ENCODE data around the gene MERTK.
"Not testable (repeated sequence)": the region's sequence is repeated elsewhere in the genome, so short reads cannot be mapped to it uniquely, and the experiment has no call there.

Gene MERTK

GRCh38 chr2:111910609-111911277 lies 12.3 kb downstream of the MERTK start:
- DNase-seq (ENCODE audit: low spot score), result no peak

DNA sequence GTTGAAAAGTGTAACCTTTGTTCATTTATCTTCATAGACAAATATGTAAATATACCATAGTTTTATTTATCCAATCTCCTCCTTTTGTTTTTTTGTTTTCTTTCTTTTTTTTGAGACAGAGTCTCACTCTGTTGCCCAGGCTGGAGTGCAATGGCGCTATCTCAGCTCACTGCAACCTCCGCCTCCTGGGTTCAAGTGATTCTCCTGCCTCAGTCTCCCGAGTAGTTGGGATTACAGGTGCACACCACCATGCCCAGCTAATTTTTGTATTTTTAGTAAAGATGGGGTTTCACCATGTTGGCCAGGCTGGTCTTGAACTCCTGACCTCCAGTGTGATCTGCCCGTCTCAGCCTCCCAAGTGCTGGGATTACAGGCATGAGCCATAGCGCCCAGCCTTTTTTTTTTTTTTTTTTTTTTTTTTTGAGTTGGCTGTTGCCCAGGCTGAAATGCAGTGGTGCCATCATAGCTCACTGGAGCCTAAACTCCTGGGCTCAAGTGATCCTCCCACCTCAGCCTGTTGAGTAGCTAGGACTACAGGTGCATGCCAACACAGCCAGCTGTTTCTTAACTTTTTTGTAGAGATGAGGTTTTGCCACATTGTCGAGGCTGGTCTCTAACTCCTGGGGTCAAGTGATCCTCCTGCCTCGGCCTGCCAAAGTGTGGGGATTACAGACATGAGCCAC lies 13.0 kb downstream of the MERTK start:
- DNase-seq (ENCODE audit: low spot score), result not testable (repeated sequence)

DNA sequence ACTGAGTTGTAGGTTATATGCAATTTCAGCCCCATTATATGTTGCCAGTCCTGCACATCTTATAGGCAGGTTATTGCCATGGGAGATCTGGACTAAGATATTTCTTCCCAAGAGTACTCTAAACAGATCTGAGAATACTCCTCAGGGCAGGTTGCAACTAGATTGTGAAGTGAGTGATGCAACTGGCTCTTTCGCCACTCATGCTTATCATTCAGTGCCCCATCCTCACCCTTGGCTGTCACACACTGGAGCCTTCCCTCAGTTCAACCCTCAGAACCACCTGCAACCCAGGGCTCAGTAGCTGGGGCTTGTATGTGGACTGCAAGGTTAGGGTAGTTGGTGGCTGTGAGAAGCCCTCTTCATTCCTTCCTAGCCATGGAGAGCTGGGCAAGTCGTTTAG lies 14.1 kb downstream of the MERTK start:
- no peak for DNase-seq (ENCODE audit: low spot score)

DNA sequence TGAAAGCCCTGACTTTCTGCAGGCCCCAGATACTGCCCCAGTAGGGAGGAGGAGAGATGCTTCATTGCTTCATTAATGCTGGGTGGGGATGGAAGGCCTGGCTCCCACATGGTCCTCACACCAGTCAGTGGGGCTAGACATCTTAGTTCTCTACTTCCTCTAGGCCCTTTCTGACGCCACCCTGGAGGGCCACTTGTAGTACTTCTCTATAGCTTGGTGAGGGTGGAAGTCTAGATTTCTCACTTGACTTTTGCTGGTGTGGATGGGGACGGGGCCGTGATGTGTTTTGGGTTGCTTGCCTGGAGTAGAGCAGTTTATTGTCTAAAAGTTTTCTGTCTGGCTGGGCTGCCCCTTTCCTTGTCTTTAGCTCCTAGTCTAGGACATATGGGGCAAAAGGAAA lies 18.7 kb downstream of the MERTK start:
- no peak for DNase-seq (ENCODE audit: low spot score)

- no peak for DNase-seq (ENCODE audit: low spot score)
Measured at GRCh38 chr2:111918383-111918806, 20.0 kb downstream of the MERTK start.

DNA sequence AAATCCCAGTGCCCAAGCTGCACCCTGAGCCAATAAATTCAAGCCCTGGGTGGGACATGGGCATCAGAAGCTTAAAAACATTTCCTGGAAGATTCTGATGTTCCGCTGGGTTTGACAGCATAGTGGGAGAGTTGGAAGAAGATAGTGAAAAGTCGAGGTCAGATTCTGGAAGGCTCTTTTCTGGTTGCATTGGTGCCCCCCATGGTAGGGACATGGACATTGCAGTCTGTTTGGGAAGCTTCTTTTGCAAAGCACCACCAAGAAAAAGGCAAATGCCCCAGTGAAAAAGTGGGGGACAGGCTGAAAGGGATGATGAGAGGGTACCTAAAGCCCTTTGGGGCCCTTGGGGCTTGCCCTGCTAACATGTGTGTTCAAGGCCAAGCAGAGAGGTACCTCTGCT lies 21.0 kb downstream of the MERTK start:
- no peak for DNase-seq (ENCODE audit: low spot score)

DNA sequence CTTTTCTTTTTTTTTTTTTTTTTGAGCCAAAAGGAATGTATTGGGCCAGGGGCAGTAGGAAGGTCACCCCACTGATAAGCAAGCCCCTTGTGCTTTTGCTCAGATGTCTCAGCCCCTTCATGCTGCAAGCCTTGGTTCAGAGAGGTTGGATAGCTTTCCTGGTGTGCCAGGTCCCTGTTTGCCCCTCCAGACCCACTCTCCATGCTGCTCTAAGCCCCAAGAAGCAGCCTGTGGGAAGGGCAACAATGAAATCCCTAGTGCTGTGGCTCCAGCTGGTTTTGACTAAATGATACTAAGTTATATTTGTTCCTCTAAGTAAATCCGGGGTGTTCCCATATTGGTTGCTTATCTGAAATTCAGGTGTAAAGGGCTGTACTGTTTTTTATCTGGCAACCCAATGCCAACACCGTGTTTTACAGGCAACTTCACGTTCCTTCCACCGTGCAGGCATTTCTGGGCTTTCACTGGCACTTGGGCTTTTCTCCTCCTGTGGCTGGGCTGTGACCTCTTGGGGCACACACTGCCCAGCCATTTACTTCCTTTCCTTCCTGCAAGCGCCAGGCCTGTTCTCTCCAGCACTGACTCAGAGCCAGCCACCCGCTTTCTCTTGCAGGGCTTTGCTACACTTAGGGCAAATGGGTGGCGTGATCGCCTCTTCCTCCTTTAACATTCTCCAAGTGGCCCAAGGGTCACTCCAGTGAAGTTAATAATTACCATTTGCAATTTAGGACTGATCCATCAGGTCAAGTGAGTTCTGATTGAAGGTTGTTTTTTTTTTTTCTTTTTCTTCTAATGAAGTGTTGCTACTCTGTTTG lies 21.6 kb downstream of the MERTK start:
- DNase-seq (ENCODE audit: low spot score), result no peak

- DNase-seq (ENCODE audit: low spot score), result no peak
Measured at GRCh38 chr2:111923276-111923804, 24.9 kb downstream of the MERTK start.

- DNase-seq (ENCODE audit: low spot score), result no peak
Measured at GRCh38 chr2:111924617-111925107, 26.3 kb downstream of the MERTK start.

DNA sequence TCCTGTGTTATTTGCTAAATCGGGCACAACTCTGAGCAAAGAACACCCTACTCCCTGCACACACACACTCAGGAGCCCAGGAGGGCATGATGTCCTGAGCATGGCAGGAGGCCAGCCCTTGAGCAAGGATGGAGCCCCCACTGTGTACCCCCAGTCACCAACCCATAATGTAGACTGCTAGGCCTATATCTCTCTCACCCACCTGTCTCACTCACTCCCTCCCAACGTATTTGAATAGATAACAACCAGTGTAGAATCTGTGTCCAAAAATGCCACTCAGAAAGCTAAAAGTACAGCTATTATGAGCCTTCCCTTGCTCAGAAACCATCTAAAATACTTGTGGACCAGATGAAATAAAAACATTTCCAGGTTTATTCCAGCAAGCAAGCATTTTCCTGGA lies 29.3 kb downstream of the MERTK start:
- DNase-seq (ENCODE audit: low spot score), result no peak

- DNase-seq (ENCODE audit: low spot score), result no peak
Measured at GRCh38 chr2:111930409-111930808, 32.0 kb downstream of the MERTK start.

GRCh38 chr2:111930875-111931274 lies 32.5 kb downstream of the MERTK start:
- DNase-seq (ENCODE audit: low spot score), result no peak

DNA sequence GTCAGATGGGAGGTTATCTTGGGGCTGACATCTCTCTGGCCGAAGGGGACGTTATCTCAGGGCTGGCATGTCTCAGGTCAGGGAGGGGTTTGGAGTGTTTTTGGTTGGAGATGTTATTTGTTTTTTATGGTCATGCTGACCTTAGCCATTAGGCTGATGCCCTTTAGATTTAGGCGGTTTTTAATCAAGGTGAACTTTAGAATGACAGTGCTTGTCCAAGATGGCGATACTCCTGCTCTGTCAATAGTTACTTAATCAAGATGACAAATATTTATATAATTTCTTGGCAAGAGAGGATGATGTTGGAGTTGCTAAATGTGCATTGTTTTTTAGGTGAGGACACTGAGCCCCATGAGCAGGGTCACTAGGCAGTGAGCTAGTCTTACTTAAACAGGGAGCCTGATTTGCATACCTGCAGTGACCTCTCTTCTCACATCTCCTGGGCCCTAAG lies 34.5 kb downstream of the MERTK start:
- DNase-seq (ENCODE audit: low spot score), result no peak

GRCh38 chr2:111933900-111934299 lies 35.5 kb downstream of the MERTK start:
- not testable (repeated sequence) for DNase-seq (ENCODE audit: low spot score)

- DNase-seq (ENCODE audit: low spot score), result no peak
Measured at GRCh38 chr2:111936881-111937280, 38.5 kb downstream of the MERTK start.

GRCh38 chr2:111938392-111938791 lies 40.0 kb downstream of the MERTK start:
- DNase-seq (ENCODE audit: low spot score), result no peak

- DNase-seq (ENCODE audit: low spot score), result no peak
Measured at GRCh38 chr2:111940333-111941196, 42.2 kb downstream of the MERTK start.

GRCh38 chr2:111941531-111941930 lies 43.1 kb downstream of the MERTK start:
- no peak for DNase-seq (ENCODE audit: low spot score)

- DNase-seq (ENCODE audit: low spot score), result no peak
Measured at GRCh38 chr2:111944531-111945210, 46.3 kb downstream of the MERTK start.

GRCh38 chr2:111945444-111946293 lies 47.3 kb downstream of the MERTK start:
- no peak for DNase-seq (ENCODE audit: low spot score)
